NCI-H510A (cell line): ENCODE results near the gene SCGB1A1.
"Not testable (repeated sequence)": the region's sequence is repeated elsewhere in the genome, so short reads cannot be mapped to it uniquely, and the experiment has no call there.

Source experiments
- DNase-seq: peaks from one replicate; lab custom pipeline; 2025; lab: John Stamatoyannopoulos, UW

Gene SCGB1A1, protein sequence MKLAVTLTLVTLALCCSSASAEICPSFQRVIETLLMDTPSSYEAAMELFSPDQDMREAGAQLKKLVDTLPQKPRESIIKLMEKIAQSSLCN

GRCh38 chr11:62418733-62419132, at the start of gene SCGB1A1:
Gene SCGB1A1, plus strand, starts transcription at chr11:62419033. Its CDS starts 63 bp downstream, at chr11:62419096.
- no peak for DNase-seq

DNA sequence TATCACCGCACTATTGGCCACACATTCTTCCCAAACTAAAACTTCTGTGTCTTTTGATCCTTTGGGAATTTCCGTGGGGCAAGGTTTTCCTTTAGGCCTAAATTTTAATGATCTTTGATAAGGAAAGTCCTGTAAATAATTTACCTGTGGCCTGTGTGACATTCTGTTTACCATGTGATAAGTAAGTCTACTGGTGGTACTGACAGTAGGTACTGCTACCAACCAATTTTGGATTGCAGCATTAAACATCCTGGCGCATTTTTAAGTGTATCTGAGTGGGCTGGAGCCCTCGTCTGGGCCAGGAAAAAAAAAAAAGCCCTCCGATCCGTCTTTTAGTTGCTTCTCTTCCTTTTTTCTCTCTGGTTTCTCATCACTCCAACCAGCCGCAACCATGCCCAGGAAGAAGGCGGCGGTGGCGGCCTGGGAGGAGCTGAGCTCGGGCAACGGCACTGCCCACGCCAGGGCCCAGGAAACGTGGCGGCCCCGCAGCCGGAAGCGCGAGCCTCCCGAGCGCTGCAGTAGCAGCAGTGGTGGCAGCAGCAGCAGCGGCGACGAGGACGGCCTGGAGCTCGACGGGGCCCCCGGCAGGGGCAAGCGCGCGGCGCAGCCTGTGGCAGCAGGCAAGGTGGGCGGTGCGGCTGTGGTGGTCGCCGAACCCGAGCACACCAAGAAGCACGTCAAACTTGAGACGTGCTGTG, 47.9 kb upstream of the SCGB1A1 start:
- DNase-seq = no peak

DNA sequence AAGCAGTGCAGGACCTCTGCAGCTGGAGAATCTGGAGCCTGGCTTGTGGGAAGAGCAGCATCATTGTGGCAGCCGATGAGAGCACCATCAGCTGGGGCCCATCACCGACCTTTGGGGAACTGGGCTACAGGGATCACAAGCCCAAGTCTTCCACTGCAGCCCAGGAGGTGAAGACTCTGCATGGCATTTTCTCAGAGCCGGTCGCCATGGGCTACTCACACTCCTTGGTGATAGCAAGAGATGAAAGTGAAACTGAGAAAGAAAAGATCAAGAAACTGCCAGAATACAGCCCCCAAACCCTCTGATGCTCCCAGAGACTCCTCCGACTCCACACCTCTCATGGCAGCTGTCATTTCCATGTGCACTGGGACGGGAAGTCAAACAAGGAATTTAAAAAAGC, 46.0 kb upstream of the SCGB1A1 start:
- DNase-seq = no peak

GRCh38 chr11:62373464-62374119, 45.2 kb upstream of the SCGB1A1 start:
- no peak for DNase-seq

DNA sequence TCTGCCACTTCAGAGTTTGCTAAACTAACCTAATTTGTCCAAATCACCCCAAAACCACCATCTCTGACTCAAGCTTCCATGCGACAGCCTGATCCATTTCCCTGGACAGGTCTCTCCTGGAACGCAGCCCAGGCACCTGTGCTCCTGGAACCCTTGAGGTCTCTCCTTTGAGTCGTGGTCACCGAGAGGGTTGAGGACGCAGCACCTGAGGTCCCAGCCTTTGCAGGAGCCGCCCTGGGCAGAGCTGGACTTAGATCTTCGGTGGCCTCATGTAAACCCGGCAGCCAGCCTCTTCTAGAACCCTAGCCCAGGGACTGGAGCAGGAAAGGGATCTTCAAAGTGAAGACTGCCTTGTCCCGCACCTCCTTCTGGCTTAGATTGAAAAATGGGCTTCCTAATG, 44.0 kb upstream of the SCGB1A1 start:
- DNase-seq = no peak

DNA sequence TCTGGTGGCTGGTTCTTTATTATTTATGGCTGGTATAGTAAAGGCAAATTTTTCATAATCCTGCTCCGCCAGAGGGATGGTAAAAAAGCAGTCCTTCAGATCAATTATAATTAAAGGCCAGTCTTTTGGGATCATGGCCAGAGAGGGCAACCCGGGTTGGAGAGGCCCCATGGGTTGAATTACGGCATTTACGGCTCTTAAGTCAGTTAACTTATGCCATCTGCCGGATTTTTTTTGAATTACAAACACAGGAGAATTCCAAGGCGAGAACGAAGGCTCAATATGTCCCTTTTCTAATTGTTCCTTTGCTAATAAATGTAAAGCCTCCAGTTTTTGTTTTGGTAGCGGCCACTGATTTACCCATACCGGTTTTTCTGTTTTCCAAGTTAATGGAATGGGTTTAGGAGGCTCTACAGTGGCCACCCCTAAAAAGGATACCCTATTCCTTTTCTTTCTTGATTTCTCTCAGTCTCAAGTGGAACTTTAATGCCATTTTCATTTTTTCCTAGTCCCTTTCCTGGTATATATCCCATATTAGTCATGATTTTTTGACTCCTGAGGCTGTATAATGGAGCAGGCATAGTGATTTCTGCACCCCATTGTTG, 40.3 kb upstream of the SCGB1A1 start:
- not testable (repeated sequence) for DNase-seq

GRCh38 chr11:62379586-62379985, 39.2 kb upstream of the SCGB1A1 start:
- not testable (repeated sequence) for DNase-seq

DNA sequence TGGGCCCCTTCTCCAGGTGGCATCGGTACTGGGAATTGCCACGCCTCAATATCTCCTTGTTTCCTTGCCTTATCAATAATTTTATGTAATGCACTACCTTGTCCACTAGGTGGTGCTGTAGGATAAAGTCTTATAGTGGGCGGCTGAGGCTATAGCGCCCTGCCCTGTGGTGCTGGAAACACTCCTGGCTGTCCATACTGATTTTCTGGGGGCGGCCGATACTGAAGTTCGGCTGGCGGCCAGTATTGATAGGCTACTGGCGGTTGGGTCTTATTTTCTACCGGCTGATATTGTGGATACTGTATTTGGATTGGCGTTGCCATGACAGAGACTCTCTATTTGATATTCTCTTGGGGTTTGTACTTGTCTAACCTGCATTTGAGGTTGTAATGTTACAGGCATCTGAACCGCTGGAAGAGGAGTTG, 38.0 kb upstream of the SCGB1A1 start:
- not testable (repeated sequence) for DNase-seq

DNA sequence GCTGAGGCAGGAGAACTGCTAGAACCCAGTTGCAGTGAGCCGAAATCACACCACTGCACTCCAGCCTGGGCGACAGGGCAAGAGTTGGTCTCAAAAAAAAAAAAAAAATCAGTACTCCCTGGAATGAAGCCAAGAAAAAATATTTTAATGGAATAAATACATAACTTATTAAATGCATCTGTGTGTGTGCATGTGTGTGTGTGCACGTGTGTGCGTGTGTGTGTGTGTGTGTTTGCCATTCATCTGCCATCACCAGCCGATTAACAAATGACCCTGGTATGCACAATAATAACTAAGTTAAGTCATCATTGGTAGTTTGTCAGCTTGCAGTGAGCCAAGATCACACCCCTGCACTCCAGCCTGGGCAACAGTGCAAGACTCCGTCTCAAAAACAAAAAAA, 35.0 kb upstream of the SCGB1A1 start:
- DNase-seq = no peak

DNA sequence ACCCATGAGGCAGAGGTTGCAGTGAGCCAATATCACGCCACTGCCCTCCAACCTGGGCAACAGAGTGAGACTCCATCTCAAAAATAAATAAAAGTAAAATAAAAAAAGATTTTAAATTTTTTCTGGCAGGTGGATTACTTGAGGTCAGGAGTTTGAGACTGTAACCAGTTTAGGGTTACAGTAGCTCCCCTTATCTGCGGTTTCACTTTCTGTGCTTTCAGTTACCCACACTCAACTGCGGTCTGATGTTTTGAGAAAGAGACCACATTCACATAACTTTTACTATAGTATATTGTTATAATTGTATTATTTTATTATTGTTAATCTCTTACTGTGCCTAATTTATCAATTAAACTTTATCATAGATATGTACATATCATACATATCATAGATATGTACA, 32.8 kb upstream of the SCGB1A1 start:
- not testable (repeated sequence) for DNase-seq

DNA sequence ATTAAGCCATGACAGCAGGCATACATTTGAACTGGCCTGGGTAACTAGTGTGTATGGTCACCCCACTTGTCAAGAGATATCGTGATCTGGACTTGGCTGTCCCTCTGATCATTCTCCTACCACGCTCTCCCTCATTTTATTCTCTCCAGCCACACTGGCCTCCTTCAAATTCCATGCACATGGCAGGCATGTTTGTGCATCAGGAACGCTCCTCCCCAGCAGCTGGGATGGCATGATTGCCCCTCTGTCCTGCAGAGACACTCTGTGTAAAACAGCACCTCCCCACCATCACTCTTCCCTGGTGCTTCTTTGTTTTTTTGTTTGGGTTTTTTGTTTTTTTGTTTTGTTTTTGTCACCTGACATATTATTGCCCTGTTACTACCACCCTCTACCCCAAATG, 31.5 kb upstream of the SCGB1A1 start:
- no peak for DNase-seq

DNA sequence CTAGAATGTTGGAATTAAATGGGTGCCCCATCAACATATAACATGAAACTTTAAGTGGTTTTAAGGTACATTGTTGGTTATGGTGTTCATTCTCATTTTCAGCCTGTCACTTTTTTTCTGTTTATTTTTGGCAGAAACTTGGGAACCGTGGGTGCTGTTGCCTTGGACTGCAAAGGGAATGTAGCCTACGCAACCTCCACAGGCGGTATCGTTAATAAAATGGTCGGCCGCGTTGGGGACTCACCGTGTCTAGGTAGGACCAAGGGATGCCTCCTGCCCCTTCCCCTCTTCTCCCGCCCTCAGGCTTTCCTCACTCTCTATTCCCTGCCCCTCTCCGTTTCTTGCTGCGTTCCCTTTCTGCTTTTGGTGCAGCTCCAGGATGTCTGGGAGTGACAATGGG, 29.8 kb upstream of the SCGB1A1 start:
- DNase-seq = no peak

GRCh38 chr11:62390237-62390636, 28.6 kb upstream of the SCGB1A1 start:
- DNase-seq = no peak

GRCh38 chr11:62390722-62391121, 28.1 kb upstream of the SCGB1A1 start:
- no peak for DNase-seq

- no peak for DNase-seq
Observed at GRCh38 chr11:62391642-62392425, 27.0 kb upstream of the SCGB1A1 start.

- DNase-seq = no peak
Observed at GRCh38 chr11:62392506-62392905, 26.3 kb upstream of the SCGB1A1 start.

GRCh38 chr11:62393061-62393611, 25.7 kb upstream of the SCGB1A1 start:
- DNase-seq = no peak

DNA sequence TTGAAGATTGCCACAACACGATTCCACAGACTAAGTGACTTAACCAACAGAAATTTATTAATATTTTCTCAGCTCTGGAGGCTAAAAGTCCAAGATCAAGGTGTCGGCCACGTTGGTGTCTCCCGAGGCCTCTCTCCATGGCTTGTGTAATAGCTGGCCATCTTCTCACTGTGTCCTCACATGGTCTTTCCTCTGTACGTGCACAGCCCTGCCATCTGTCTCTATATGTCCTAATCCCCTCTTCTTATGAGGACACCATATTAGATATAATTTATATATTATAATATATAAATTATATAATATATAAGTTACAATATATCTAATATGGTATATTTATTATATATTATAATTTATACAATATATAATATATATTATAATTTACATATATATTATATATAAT, 25.1 kb upstream of the SCGB1A1 start:
- no peak for DNase-seq

DNA sequence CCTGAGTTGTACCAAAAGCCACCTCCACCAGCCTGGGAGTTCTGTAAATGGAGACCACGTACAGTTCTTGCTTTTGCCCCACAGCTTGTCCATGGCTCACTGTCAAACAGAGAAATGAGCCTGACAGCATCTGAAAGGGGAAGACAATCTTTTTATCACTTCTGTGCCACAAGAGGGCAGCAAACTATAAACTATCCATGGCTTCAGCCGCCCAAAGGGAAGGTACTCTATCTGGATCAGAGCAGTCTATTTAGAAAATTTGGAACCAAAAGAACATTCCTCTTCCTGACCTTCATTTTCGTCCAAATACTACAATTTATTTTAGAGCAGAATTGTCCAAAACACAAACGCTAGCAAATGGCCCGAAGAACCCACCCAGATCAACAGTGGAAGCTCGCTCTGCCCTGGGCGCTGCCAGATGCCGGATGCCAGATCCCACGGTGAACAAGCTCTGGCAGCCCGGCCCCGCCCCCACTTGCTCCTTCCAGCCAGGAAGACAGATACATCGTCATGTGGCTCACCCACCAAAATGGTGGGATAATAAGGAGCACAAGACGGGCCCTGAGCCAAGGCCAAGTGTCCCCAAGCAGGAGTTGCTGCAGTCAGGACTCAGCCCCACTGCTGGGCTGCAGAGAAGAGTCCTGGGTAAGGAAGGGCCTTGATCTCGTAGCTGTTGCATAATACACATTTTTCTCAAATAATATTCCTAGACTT, 23.9 kb upstream of the SCGB1A1 start:
- peak; percentile 73 for DNase-seq

- no peak for DNase-seq
Observed at GRCh38 chr11:62395885-62396551, 22.8 kb upstream of the SCGB1A1 start.
